K562 (cell line): ENCODE measurements around the gene SPATA21. TPM values are rescaled to one million over a fixed set of nuclear protein-coding genes. Genes with fewer than 3 reads are reported as not detected.

Experiments
- E2F4 ChIP-seq: sonication (generic); formaldehyde crosslinking; IDR thresholded peaks from 2 replicates; pipeline ENCODE4 v1.8.0; 2022; ENCODE audit warnings: mild to moderate bottlenecking, low read depth, missing genetic modification reagents
- EGR1 ChIP-seq: fragments of 450-650 bp; conservative IDR thresholded peaks from 2 replicates; pipeline ENCODE4 v1.6.1; 2017; ENCODE audit warnings: mild to moderate bottlenecking
- ESRRA ChIP-seq: fragments of 450-650 bp; IDR thresholded peaks from 2 replicates; pipeline ENCODE4 v1.6.1; 2014; ENCODE audit warnings: low read depth, mild to moderate bottlenecking, moderate library complexity, borderline replicate concordance
- UBTF ChIP-seq, 2 experiments: IDR thresholded peaks; 2 replicates each; pipeline ENCODE4 v1.6.1; 2012; ENCODE audit warnings: improper control_type of control experiment in 2 of 2, low read depth in 2 of 2, low read length in 2 of 2, borderline replicate concordance in 1 of 2
- ZNF165 ChIP-seq: fragments of 250-450 bp; sonication (Bioruptor Pico); IDR thresholded peaks from 2 replicates; pipeline ENCODE4 v1.4.0; 2020; ENCODE audit warnings: borderline replicate concordance
- ZNF449 ChIP-seq: fragments of 250-450 bp; sonication (Bioruptor Pico); IDR thresholded peaks from 2 replicates; pipeline ENCODE4 v1.8.0; 2022; ENCODE audit warnings: moderate library complexity, mild to moderate bottlenecking, inconsistent platforms
- polyA plus RNA-seq, 8 experiments: library from polyadenylated mRNA; depleted of rRNA in 4 of 8; stranded (reverse) in 5 of 8; unstranded in 3 of 8; fragments of >200 nt; fragmentation: Nextera tagmentation in 2 of 8; fragmentation: Illumina TruSeq in 1 of 8; extraction: Ambion mirVana in 2 of 8; extraction: Trizol in 1 of 8; gene quantifications; 2 replicates each; pipeline versions ENCODE4 v1.2.1 to v1.2.3, GENCODE V29; 2011 to 2014; ENCODE audit warnings: inconsistent platforms in 1 of 8, missing spikeins in 1 of 8
- total RNA-seq, 7 experiments: library from RNA; depleted of rRNA in 6 of 7; stranded (reverse); fragments of >200 nt in 6 of 7; fragmentation: Illumina TruSeq in 2 of 7; extraction: Trizol in 2 of 7; gene quantifications; 2 replicates each; pipeline versions ENCODE4 v1.2.1 to v1.2.3, GENCODE V29; 2011 to 2021; ENCODE audit warnings: low replicate concordance in 1 of 7
- TF ChIP-seq, protein P1 (sequence below), 2 experiments: fragments of 450-650 bp in 1 of 2; sonication (generic) in 1 of 2; formaldehyde crosslinking in 1 of 2; IDR thresholded peaks; 2 replicates each; pipeline versions ENCODE4 v1.7.1 to v1.9.0; 2016 to 2022; ENCODE audit warnings: inconsistent platforms in 1 of 2, mild to moderate bottlenecking in 1 of 2, missing genetic modification reagents in 1 of 2
- TF ChIP-seq, protein P2 (sequence below), 2 experiments: fragments of 250-450 bp in 1 of 2; fragments of 450-650 bp in 1 of 2; sonication (Bioruptor Pico) in 1 of 2; IDR thresholded peaks; 2 replicates each; pipeline versions ENCODE4 v1.6.1 to v1.8.0; 2016 to 2021; ENCODE audit warnings: mild to moderate bottlenecking in 2 of 2, moderate library complexity in 2 of 2, missing compliant biosample characterization in 1 of 2, missing genetic modification characterization in 1 of 2

The SPATA21 gene
- total and polyA plus RNA-seq, 9 of the 15 experiments (the other 6 are each of a cell fraction or from before 2014, with no cell fraction given) = 0.10 to 0.36 (median 0.13) TPM; not detected in 3

DNA sequence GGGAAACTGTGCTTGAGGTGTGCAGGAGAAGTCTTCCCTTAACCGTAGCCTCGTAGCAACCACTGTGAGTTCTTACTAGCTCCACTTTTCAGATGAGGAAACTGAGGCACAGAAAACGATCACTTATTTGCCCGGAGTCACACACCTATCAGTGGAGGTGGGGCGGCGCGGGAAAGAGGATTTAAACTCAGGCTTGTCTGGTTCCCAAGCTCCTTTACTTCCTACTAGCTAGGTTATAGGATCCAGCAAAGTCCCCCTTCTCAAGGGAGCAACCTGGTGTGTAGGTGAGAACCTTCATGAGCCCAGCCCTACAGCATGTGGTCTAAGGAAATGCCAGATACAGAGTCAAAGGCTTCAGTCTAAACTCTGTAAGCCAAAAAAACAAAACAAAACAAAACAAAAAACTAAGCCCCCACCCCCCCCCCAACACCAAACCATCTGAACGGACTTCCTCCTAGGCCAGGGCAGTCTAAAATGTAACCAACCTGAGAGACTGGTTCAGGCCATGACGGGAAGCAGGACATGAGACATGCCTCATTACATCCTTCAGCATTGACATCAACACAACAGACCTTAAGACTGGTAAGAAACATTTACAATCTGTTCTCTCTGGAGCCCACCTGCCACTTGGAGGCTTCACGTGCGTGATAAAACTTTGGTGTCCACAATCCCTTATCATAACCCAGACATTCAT is 84.2 kb downstream of the SPATA21 start (continued):
- TF ChIP-seq EGR1 (no peak), ESRRA (no peak), ZNF449 (CRISPR knock-in tag) (no peak), UBTF (IDR thresholded peaks at IDR 0.05; ENCODE audit: borderline replicate concordance in 1 of 2, low read depth in 2 of 2, low read length in 2 of 2) (no peak), E2F4 (CRISPR knock-in tag) (no peak), ZNF165 (CRISPR knock-in tag) (no peak)
- TF ChIP-seq, protein P1, sequence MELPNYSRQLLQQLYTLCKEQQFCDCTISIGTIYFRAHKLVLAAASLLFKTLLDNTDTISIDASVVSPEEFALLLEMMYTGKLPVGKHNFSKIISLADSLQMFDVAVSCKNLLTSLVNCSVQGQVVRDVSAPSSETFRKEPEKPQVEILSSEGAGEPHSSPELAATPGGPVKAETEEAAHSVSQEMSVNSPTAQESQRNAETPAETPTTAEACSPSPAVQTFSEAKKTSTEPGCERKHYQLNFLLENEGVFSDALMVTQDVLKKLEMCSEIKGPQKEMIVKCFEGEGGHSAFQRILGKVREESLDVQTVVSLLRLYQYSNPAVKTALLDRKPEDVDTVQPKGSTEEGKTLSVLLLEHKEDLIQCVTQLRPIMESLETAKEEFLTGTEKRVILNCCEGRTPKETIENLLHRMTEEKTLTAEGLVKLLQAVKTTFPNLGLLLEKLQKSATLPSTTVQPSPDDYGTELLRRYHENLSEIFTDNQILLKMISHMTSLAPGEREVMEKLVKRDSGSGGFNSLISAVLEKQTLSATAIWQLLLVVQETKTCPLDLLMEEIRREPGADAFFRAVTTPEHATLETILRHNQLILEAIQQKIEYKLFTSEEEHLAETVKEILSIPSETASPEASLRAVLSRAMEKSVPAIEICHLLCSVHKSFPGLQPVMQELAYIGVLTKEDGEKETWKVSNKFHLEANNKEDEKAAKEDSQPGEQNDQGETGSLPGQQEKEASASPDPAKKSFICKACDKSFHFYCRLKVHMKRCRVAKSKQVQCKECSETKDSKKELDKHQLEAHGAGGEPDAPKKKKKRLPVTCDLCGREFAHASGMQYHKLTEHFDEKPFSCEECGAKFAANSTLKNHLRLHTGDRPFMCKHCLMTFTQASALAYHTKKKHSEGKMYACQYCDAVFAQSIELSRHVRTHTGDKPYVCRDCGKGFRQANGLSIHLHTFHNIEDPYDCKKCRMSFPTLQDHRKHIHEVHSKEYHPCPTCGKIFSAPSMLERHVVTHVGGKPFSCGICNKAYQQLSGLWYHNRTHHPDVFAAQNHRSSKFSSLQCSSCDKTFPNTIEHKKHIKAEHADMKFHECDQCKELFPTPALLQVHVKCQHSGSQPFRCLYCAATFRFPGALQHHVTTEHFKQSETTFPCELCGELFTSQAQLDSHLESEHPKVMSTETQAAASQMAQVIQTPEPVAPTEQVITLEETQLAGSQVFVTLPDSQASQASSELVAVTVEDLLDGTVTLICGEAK (IDR thresholded peaks at IDR 0.05) = peak; percentile 64
- TF ChIP-seq, protein P1 (CRISPR knock-in tag; IDR thresholded peaks at IDR 0.05) = no peak; the same call in 1 of the 2 replicates
- TF ChIP-seq, protein P2, sequence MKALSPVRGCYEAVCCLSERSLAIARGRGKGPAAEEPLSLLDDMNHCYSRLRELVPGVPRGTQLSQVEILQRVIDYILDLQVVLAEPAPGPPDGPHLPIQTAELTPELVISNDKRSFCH (CRISPR knock-in tag; IDR thresholded peaks at IDR 0.05) = no peak
- TF ChIP-seq, protein P2 (tag; IDR thresholded peaks at IDR 0.05) = peak; percentile 15; the same call in 1 of the 2 replicates
